CD4-positive, alpha-beta T cell treated with Interleukin-15 for 1 hour (primary cell): ENCODE results near the gene TTC28.
"Not testable (repeated sequence)": the region's sequence is repeated elsewhere in the genome, so short reads cannot be mapped to it uniquely, and the experiment has no call there.

Experiments
- DNase-seq: peaks from one replicate; pipeline ENCODE4 v3.0.0-alpha.2; 2020

The TTC28 gene

DNA sequence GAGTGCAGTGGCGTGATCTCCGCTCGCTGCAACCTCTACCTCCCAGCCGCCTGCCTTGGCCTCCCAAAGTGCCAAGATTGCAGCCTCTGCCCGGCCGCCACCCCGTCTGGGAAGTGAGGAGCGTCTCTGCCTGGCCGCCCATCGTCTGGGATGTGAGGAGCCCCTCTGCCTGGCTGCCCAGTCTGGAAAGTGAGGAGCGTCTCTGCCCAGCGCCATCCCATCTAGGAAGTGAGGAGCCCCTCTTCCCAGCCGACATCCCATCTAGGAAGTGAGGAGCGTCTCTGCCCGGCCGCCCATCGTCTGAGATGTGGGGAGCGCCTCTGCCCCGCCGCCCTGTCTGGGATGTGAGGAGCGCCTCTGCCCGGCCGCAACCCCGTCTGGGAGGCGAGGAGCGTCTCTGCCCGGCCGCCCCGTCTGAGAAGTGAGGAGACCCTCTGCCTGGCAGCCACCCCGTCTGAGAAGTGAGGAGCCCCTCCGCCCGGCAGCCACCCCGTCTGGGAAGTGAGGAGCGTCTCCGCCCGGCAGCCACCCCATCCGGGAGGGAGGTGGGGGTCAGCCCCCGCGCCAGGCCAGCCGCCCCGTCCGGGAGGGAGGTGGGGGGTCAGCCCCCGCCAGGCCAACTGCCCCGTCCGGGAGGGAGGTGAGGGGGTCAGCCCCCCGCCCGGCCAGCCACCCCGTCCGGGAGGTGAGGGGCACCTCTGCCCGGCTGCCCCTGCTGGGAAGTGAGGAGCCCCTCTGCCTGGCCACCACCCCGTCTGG lies 126.4 kb downstream of the TTC28 start:
- not testable (repeated sequence) for DNase-seq

GRCh38 chr22:28548406-28548805 lies 131.2 kb downstream of the TTC28 start:
- DNase-seq, result no peak

DNA sequence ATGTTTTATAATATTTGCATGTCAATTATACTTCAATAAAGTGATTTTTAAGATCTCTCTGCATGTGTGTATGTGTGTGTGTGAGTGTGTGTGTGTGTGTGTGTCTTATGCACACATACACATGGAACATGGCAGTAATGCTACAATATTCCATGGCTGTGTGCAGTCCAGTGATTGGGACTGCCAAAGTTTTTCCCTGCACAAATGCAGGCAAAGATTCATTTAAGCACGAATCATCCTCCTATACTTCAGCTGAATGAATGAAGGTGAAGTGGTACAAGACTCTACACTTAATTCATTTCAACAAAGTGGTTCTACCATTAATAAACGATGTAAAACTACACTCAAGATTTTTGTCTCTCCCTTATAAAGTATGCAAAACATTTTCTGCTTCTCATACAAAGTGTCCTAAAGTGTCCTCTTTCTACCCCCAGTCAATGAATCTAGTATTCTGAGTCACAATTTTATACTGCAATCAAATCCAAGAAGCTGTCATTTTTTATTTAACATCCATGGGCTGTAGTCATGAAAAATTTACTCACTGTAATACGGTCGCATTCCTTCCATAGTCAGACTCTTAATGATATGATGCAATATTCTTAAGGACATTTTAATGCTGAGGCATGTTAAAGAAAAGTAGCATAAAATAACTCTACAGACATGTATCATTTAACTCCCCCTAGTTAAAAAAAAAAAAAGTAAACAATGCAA lies 132.4 kb downstream of the TTC28 start:
- no peak for DNase-seq

- no peak for DNase-seq
These were observed 135.2 kb downstream of the TTC28 start for GRCh38 chr22:28544431-28544868.

DNA sequence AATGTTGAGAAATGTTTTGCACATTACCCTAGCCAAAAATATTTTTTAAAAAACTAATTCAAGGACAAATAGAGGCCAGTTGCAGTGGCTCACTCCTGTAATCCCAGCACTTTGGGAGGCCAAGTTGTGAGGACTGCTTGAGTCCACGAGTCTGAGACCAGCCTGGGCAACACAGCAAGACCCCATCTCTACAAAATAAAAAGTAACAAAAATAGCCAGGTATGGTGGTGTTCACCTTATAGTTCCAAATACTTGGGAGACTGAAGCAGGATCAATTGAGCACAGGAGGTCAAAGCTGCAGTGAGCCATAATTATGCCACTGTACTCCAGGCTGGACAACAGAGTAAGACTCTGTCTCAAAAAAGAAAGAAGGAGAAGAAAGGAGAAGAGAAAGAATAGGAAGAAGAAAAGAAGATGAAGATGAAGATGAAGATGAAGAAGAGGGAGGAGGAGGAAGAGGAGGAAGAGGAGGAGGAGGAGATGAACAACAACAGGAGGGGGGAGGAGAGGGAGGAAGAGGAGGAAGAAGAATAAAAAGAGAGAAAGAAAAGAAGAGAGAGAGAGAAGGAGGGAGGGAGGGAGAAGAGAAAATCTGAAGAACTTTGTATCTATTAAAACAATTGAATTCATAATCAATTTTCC lies 136.5 kb downstream of the TTC28 start:
- DNase-seq, result no peak

GRCh38 chr22:28541137-28541536 lies 138.5 kb downstream of the TTC28 start:
- DNase-seq, result no peak

DNA sequence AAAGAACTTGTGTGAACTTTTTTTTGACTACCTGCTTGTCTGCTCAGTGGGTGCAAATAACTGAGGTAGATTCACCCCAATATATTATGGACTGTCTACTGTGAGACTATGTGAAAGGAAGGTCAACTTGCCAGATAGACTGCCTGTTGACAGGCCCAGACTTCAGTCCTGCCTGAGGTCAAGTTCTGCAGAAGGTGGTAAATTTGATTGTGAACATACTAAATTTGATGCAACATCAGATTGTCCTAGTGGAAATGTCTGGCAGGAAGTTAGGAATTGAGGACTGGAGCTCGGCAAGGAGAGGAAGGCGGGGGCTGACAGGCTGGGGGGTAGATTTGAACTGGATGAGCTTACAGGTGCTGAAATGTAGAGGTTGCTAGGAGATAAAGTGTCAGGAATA lies 140.7 kb downstream of the TTC28 start:
- no peak for DNase-seq

DNA sequence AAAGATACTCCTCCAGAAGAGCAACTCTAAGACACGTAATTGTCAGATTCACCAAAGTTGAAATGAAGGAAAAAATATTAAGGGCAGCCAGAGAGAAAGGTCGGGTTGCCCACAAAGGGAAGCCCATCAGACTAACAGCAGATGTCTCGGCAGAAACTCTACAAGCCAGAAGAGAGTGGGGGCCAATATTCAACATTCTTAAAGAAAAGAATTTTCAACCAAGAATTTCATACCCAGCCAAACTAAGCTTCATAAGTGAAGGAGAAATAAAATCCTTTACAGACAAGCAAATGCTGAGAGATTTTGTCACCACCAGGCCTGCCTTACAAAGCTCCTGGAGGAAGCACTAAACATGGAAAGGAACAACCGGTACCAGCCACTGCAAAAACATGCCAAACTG lies 149.1 kb downstream of the TTC28 start:
- DNase-seq, result not testable (repeated sequence)

DNA sequence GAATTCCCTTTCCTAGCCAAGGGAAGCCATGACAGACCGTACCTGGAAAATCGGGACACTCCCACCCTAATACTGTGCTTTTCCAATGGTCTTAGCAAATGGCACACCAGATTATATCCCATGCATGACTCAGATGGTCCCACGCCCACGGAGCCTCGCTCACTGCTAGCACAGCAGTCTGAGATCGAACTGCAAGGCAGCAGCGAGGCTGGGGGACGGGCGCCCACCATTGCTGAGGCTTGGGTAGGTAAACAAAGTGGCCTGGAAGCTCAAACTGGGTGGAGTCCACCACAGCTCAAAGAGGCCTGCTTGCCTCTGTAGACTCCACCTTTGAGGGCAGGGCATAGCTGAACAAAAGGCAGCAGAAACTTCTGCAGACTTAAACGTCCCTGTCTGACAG lies 150.5 kb downstream of the TTC28 start:
- DNase-seq, result not testable (repeated sequence)

GRCh38 chr22:28521451-28521850 lies 158.2 kb downstream of the TTC28 start:
- DNase-seq, result no peak

- DNase-seq, result no peak
These were observed 165.3 kb downstream of the TTC28 start for GRCh38 chr22:28514321-28514821.

GRCh38 chr22:28512387-28512786 lies 167.3 kb downstream of the TTC28 start:
- DNase-seq, result not testable (repeated sequence)

DNA sequence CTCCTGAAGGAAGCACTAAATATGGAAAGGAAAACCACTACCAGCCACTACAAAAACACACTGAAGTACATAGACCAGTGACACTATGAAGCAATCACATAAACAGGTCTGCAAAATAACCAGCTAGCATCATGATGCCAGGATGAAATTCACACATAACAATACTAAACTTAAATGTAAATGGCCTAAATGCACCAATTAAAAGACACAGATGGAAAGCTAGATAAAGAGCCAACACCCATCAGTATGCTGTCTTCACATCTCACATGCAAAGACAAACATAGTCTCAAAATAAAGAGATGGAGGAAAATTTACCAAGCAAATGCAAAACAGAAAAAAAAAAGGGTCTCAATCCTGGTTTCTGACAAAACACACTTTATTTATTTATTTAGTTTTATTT lies 171.7 kb downstream of the TTC28 start:
- no peak for DNase-seq

DNA sequence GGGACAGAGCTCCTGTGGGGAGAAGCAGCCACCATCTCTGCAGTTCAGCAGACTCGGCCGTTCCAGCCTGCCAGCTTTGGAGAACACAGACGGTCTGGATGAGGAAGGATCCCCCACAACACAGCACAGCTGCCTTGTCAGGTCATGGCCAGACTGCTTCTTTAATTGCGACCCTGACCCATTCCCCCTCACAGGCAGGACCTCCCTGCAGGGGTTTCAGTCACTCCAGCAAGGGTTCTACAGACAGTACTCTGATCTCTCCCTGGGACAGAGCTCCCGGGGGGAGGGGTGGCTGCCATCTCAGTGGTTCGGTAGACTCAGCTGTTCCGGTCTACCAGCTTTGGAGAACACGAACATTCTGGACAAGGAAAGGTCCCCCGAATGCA lies 173.5 kb downstream of the TTC28 start:
- DNase-seq, result no peak

DNA sequence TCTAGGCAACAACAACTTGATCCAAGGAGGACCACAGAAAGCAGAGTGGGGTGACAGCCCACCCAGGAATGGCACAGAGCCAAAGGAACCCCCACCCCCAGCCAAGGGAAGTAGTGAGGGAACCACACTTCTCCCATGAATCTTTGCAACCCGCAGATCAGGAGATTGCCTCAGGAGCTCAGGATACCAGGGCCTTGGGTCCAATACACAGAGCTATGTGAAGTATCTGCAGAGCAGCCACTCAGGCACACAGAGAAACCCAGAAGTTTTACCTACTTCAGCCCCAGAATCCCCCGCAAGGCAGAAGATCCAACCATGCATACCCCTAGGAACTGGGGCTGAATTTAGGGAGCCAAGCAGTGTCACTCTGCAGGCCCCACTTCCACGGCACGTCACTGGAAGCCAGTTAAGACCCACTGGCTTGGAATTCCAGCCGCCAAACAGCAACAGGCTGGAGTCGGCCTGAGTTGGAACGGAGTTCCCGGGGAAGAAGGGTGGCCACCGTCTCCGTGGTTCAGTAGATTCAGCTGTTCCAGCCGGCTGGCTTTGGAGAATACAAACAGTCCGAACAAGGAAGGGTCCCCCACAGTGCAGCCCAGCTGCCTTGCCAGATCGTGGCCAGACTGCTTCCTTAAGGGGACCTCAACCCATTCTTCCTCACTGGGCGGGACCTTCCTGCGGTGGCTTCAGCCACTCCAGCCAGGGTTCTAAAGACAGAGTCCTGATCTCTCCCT lies 174.1 kb downstream of the TTC28 start:
- DNase-seq, result no peak

DNA sequence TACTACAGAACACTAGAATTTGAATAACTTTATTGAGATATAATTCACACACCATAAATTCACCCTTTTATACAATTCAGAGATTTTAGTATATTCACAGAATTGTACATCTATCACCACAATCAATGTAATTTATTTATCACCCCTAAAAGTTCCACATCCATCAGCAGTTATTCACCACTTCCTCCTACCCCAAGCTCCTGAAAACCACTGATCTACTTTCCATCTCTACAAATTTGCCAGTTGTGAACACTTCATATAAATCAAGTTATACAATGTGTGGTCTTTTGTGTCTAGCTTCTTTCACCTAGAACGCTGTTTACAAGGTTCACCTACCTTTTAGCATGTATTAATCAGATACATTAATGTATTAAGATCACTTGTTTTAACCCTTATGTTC lies 179.6 kb downstream of the TTC28 start:
- no peak for DNase-seq

DNA sequence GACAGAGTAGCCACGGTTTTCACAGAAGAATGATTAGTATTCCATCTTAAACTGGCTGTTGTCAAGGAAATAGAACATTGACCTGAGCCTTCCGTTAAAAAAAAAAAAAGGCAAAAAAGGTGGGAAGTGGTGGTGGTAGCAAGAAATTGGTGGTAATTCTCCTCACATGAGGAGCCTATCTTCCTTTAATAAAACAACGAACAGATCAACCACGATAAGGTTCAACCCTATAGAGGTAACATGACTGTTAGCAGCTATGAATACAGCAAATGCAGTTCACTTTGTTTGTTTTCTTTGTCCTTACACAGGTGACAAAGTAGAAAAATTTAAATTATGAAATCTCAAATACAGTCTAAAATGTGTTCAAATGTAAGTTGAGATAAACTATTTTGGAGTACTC lies 181.6 kb downstream of the TTC28 start:
- DNase-seq, result no peak

DNA sequence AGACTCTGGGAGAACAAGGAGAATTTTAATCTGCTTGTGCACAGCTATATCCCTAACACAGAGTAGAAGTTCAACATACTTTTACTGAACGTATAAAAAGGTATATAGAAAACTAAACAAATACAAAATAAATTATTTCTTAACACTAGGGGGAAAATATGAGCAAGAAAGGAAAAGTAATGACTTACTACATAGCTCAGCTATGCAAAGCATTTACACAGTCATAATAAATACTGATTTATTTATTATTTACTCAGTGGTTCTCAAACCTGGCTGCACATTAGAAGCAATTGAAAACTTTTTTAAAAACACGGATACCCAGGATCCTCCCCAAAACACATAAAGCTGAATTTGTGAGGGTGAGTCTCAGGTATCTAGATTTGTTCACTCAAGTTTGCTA lies 182.5 kb downstream of the TTC28 start:
- no peak for DNase-seq

GRCh38 chr22:28491289-28491688 lies 188.4 kb downstream of the TTC28 start:
- not testable (repeated sequence) for DNase-seq

GRCh38 chr22:28488825-28489224 lies 190.8 kb downstream of the TTC28 start:
- no peak for DNase-seq

DNA sequence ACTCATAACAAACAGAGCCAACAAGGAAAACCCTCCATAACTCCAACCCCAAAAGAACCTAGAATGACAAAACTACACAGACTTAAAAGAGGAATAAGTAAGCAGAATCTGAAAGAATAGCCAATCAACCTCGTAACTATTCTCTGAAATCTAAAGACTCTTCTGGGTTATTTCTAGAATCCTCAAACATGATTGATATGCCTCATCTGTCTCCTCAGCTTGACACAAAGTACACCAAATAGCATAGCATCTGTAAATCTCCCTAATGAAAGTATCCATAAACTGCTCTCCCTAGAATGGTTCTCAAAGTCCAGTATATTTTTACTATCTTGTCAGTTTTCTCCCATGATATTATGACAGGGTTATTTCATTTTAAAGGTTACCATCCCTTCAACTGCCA lies 195.0 kb downstream of the TTC28 start:
- DNase-seq, result no peak

DNA sequence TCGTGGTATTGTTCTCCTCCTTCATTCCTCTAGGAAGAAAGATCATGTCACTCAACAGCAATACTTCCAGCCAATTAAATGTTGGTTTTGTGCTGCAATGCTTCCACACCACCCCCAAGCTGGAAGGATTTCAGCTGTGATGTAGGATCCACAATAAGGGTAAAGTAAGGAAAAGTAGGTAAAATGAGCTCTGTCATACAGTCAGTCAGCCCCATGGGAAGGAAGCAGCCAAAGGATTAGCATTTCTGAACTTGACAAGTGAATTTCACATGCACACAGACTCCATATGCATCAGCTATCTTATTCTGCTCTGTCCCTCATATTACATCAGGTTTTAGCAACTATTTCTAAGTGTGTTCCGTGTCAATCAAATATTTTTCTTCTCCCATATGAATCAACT lies 197.9 kb downstream of the TTC28 start:
- DNase-seq, result no peak
